ENCODE data around the gene BTN3A1.
"Not testable (repeated sequence)": the region's sequence is repeated elsewhere in the genome, so short reads cannot be mapped to it uniquely, and the experiment has no call there.

The BTN3A1 gene

GRCh38 chr6:26414281-26414680 lies 12.2 kb downstream of the BTN3A1 start:
- no peak for TF ChIP-seq CTCF (IDR thresholded peaks at IDR 0.05; ENCODE audit: low read depth, low read length)
- no peak for DNase-seq (ENCODE audit: extremely low read depth, low read depth)

- DNase-seq (ENCODE audit: extremely low read depth, low read depth) = no peak
- TF ChIP-seq CTCF (IDR thresholded peaks at IDR 0.05; ENCODE audit: low read depth, low read length) = no peak
Measured at GRCh38 chr6:26415036-26415614, 13.1 kb downstream of the BTN3A1 start.

- TF ChIP-seq CTCF (IDR thresholded peaks at IDR 0.05; ENCODE audit: low read depth, low read length) = no peak
- no peak for DNase-seq (ENCODE audit: extremely low read depth, low read depth)
Measured at GRCh38 chr6:26415791-26416190, 13.7 kb downstream of the BTN3A1 start.

GRCh38 chr6:26416288-26416687 lies 14.2 kb downstream of the BTN3A1 start:
- DNase-seq (ENCODE audit: extremely low read depth, low read depth) = no peak
- TF ChIP-seq CTCF (IDR thresholded peaks at IDR 0.05; ENCODE audit: low read depth, low read length) = no peak

- not testable (repeated sequence) for DNase-seq (ENCODE audit: extremely low read depth, low read depth)
Measured at GRCh38 chr6:26418077-26418476, 16.0 kb downstream of the BTN3A1 start.

- DNase-seq (ENCODE audit: extremely low read depth, low read depth) = not testable (repeated sequence)
Measured at GRCh38 chr6:26418795-26419194, 16.7 kb downstream of the BTN3A1 start.

GRCh38 chr6:26420688-26421171 lies 18.7 kb downstream of the BTN3A1 start:
- no peak for DNase-seq (ENCODE audit: extremely low read depth, low read depth)

More at GRCh38 chr6:26420688-26421171, 18.7 kb downstream of the BTN3A1 start:
- peak; percentile 24 for TF ChIP-seq CTCF (IDR thresholded peaks at IDR 0.05; ENCODE audit: low read depth, low read length)
